Tibial nerve (tissue), 4 donors: ENCODE data around the gene MAT1A. TPM values are rescaled to one million over a fixed set of nuclear protein-coding genes. Genes with fewer than 3 reads are reported as not detected.

Experiments
- DNase-seq, 2 donors: peaks; one replicate each; pipeline ENCODE4 v3.0.0-alpha.2; 2019; ENCODE audit warnings: low spot score in 2 of 2
- H3K27ac ChIP-seq, 4 donors: fragments of 200-600 bp; sonication (generic) in 3 of 4; one replicate each; pipeline ENCODE4 v1.5.1; 2017 to 2019; ENCODE audit warnings: mild to moderate bottlenecking in 1 of 4
- H3K27me3 ChIP-seq, 2 donors: fragments of 200-600 bp; sonication (generic) in 1 of 2; one replicate each; pipeline versions ENCODE4 v1.5.1 to v1.6.0; 2017 to 2019
- H3K36me3 ChIP-seq, 3 donors: fragments of 200-600 bp; sonication (generic); one replicate each; pipeline ENCODE4 v1.5.1; 2018 to 2019
- H3K4me1 ChIP-seq, 4 donors: fragments of 200-600 bp; sonication (generic) in 3 of 4; one replicate each; pipeline ENCODE4 v1.5.1; 2017 to 2019
- H3K4me3 ChIP-seq, 4 donors: fragments of 200-600 bp; sonication (generic) in 3 of 4; one replicate each; pipeline ENCODE4 v1.5.1; 2017 to 2019; ENCODE audit warnings: mild to moderate bottlenecking in 1 of 4, moderate library complexity in 1 of 4
- H3K9me3 ChIP-seq, 4 donors: fragments of 200-600 bp; sonication (generic) in 3 of 4; one replicate each; pipeline ENCODE4 v1.5.1; 2017 to 2019
- CTCF ChIP-seq, 5 experiments: fragments of 200-600 bp in 3 of 5; fragments of 450-650 bp in 2 of 5; sonication (generic) in 3 of 5; IDR thresholded peaks; one replicate each; pipeline ENCODE4 v1.5.1; 2016 to 2019; ENCODE audit warnings: antibody characterized with exemption in 5 of 5, mild to moderate bottlenecking in 3 of 5, moderate library complexity in 2 of 5
- EP300 ChIP-seq, 2 donors: sonication (generic); formaldehyde crosslinking; IDR thresholded peaks; one replicate each; pipeline ENCODE4 v1.6.1; 2017; ENCODE audit warnings: antibody characterized with exemption in 2 of 2, mild to moderate bottlenecking in 1 of 2
- POLR2A ChIP-seq, 2 donors: fragments of 450-650 bp; IDR thresholded peaks; one replicate each; pipeline ENCODE4 v1.6.1; 2017; ENCODE audit warnings: antibody characterized with exemption in 2 of 2, mild to moderate bottlenecking in 2 of 2, moderate library complexity in 2 of 2
- WGBS, 2 donors: methylation state at CpG; one replicate each; pipeline ENCODE4 v1.1.5; 2018; 5-methylcytosine and 5-hydroxymethylcytosine counted together
- total RNA-seq, 4 donors: library from RNA; depleted of rRNA; stranded (reverse); fragments of >200 nt; gene quantifications; one replicate each; pipeline ENCODE4 v1.1.0, GENCODE V29; 2016

The MAT1A gene
- total RNA-seq, 4 donors from 2014 or later: not detected

GRCh38 chr10:80322711-80323110 lies 33.3 kb upstream of the MAT1A start:
- Histone ChIP-seq H3K27ac (no peak overlapping the region), H3K9me3 (no peaks in the 10 kb centered on the region), H3K27me3 (no peaks in the 10 kb centered on the region), H3K4me3 (no peak overlapping the region), H3K36me3 (no peaks in the 10 kb centered on the region), H3K4me1 (no peaks in the 10 kb centered on the region)
- TF ChIP-seq CTCF (IDR thresholded peaks at IDR 0.05): no peak
- TF ChIP-seq EP300 (IDR thresholded peaks at IDR 0.05): no peak
- DNase-seq: no peak
- WGBS, 2 donors: 59 to 92% methylated on average over 1 of the region's 1 CpG

GRCh38 chr10:80322158-80322557 lies 32.7 kb upstream of the MAT1A start:
- Histone ChIP-seq H3K27ac (no peak overlapping the region), H3K4me1 (no peaks in the 10 kb centered on the region), H3K9me3 (no peaks in the 10 kb centered on the region), H3K27me3 (no peaks in the 10 kb centered on the region), H3K4me3 (no peak overlapping the region), H3K36me3 (no peaks in the 10 kb centered on the region)
- TF ChIP-seq EP300 (IDR thresholded peaks at IDR 0.05) (no peak), POLR2A (IDR thresholded peaks at IDR 0.05) (no peak), CTCF (IDR thresholded peaks at IDR 0.05) (no peak)
- WGBS, 2 donors: 66 to 77% methylated on average over 2 of the region's 2 CpGs
- DNase-seq: no peak

GRCh38 chr10:80321183-80321582 lies 31.7 kb upstream of the MAT1A start:
- H3K27ac ChIP-seq: no peak overlapping the region
- H3K36me3 ChIP-seq: no peaks in the 10 kb centered on the region
- no peaks in the 10 kb centered on the region for H3K27me3 ChIP-seq
- H3K9me3 ChIP-seq: no peaks in the 10 kb centered on the region
- 95 to 96% methylated on average over 5 of the region's 5 CpGs for WGBS, 2 donors
- H3K4me1 ChIP-seq: no peaks in the 10 kb centered on the region
- H3K4me3 ChIP-seq: no peak overlapping the region
- no peak for DNase-seq
- TF ChIP-seq EP300 (IDR thresholded peaks at IDR 0.05) (no peak), POLR2A (IDR thresholded peaks at IDR 0.05) (no peak), CTCF (IDR thresholded peaks at IDR 0.05) (no peak)

- no peak overlapping the region for H3K27ac ChIP-seq
- H3K9me3 ChIP-seq: peaks cover 0 to 2% (median 0%) of the 10 kb centered on the region in 4 donors
- TF ChIP-seq EP300 (IDR thresholded peaks at IDR 0.05) (no peak), CTCF (IDR thresholded peaks at IDR 0.05) (no peak), POLR2A (IDR thresholded peaks at IDR 0.05) (no peak)
- DNase-seq: no peak
- no peaks in the 10 kb centered on the region for H3K27me3 ChIP-seq
- no peaks in the 10 kb centered on the region for H3K4me1 ChIP-seq
- H3K36me3 ChIP-seq: no peaks in the 10 kb centered on the region
- no peak overlapping the region for H3K4me3 ChIP-seq
These were observed 30.9 kb upstream of the MAT1A start for GRCh38 chr10:80320377-80320776.

GRCh38 chr10:80319725-80320290 lies 30.4 kb upstream of the MAT1A start:
- H3K36me3 ChIP-seq: no peaks in the 10 kb centered on the region
- no peak overlapping the region for H3K27ac ChIP-seq
- H3K9me3 ChIP-seq: peaks cover 0 to 6% (median 0%) of the 10 kb centered on the region in 4 donors
- no peak for TF ChIP-seq CTCF (IDR thresholded peaks at IDR 0.05)
- TF ChIP-seq EP300 (IDR thresholded peaks at IDR 0.05): no peak
- TF ChIP-seq POLR2A (IDR thresholded peaks at IDR 0.05): no peak
- no peaks in the 10 kb centered on the region for H3K27me3 ChIP-seq
- H3K4me1 ChIP-seq: no peaks in the 10 kb centered on the region
- no peak for DNase-seq
- H3K4me3 ChIP-seq: no peak overlapping the region
- 96 to 100% methylated on average over 2 of the region's 2 CpGs for WGBS, 2 donors
